Vagina (tissue), 2 donors: ENCODE results near the gene MINDY4. TPM values are rescaled to one million over a fixed set of nuclear protein-coding genes. Genes with fewer than 3 reads are reported as not detected.

ENCODE experiments used
- DNase-seq, 2 donors: peaks; one replicate each; pipeline ENCODE4 v3.0.0-alpha.2; 2017; ENCODE audit errors: extremely low spot score in 2 of 2
- H3K27ac ChIP-seq: fragments of 200-600 bp; sonication (generic); one replicate; pipeline ENCODE4 v1.5.1; 2019
- H3K27me3 ChIP-seq: fragments of 200-600 bp; sonication (generic); one replicate; pipeline ENCODE4 v1.5.1; 2019
- H3K36me3 ChIP-seq, 2 donors: fragments of 200-600 bp; sonication (generic); one replicate each; pipeline ENCODE4 v1.5.1; 2017 to 2019
- H3K4me1 ChIP-seq: fragments of 200-600 bp; sonication (generic); one replicate; pipeline ENCODE4 v1.5.1; 2019
- H3K4me3 ChIP-seq, 2 donors: fragments of 200-600 bp; sonication (generic); 1 replicate in 1 of 2; 2 replicates in 1 of 2; pipeline ENCODE4 v1.5.1; 2016 to 2019
- H3K9me3 ChIP-seq: fragments of 200-600 bp; sonication (generic); one replicate; pipeline ENCODE4 v1.5.1; 2019
- CTCF ChIP-seq, 3 experiments: fragments of 450-650 bp in 2 of 3; fragments of 200-600 bp in 1 of 3; sonication (generic) in 1 of 3; IDR thresholded peaks; one replicate each; pipeline ENCODE4 v1.5.1; 2017 to 2019; ENCODE audit warnings: antibody characterized with exemption in 3 of 3, mild to moderate bottlenecking in 2 of 3, moderate library complexity in 2 of 3
- POLR2A ChIP-seq, 2 donors: fragments of 450-650 bp; IDR thresholded peaks; one replicate each; pipeline ENCODE4 v1.6.1; 2017; ENCODE audit warnings: antibody characterized with exemption in 2 of 2, mild to moderate bottlenecking in 2 of 2, moderate library complexity in 2 of 2
- POLR2AphosphoS5 ChIP-seq, 2 donors: sonication (generic); formaldehyde crosslinking; IDR thresholded peaks; one replicate each; pipeline ENCODE4 v1.9.0; 2017; ENCODE audit warnings: antibody characterized with exemption in 2 of 2, mild to moderate bottlenecking in 2 of 2, low read depth in 1 of 2; ENCODE audit not compliant: insufficient read depth in 1 of 2
- intact Hi-C: fragments of 100-400 bp; cut with DNase I; formaldehyde crosslinking; loops from one replicate; pipeline ENCODE4 v1.15.1; 2023
- total RNA-seq: library from RNA; depleted of rRNA; stranded (reverse); fragments of >200 nt; gene quantifications from one replicate; pipeline ENCODE4 v1.2.3, GENCODE V29; 2016

Gene MINDY4
- total RNA-seq, 1 donor from 2014 or later, result 10.3 TPM

- TF ChIP-seq POLR2A (IDR thresholded peaks at IDR 0.05), result no peak
- no peak for TF ChIP-seq CTCF (IDR thresholded peaks at IDR 0.05)
- TF ChIP-seq POLR2AphosphoS5 (IDR thresholded peaks at IDR 0.05; ENCODE audit: insufficient read depth in 1 of 2, low read depth in 1 of 2), result no peak
- Histone ChIP-seq H3K27ac (no peak overlapping the region), H3K4me3 (no peak overlapping the region), H3K36me3 (no peaks in the 10 kb centered on the region), H3K4me1 (peaks cover 6% of the 10 kb centered on the region), H3K27me3 (no peaks in the 10 kb centered on the region), H3K9me3 (no peaks in the 10 kb centered on the region)
- intact Hi-C loops, result no loop called here
- no peak for DNase-seq
Observed at GRCh38 chr7:30855936-30856335, 84.7 kb downstream of the MINDY4 start.

- H3K36me3 ChIP-seq, result no peaks in the 10 kb centered on the region
- H3K27ac ChIP-seq, result no peak overlapping the region
- H3K4me3 ChIP-seq, result no peak overlapping the region
- intact Hi-C loops, result no loop called here
- no peak for DNase-seq
- TF ChIP-seq POLR2A (IDR thresholded peaks at IDR 0.05) (no peak), POLR2AphosphoS5 (IDR thresholded peaks at IDR 0.05; ENCODE audit: insufficient read depth in 1 of 2, low read depth in 1 of 2) (no peak), CTCF (IDR thresholded peaks at IDR 0.05) (no peak)
- no peaks in the 10 kb centered on the region for H3K27me3 ChIP-seq
- H3K4me1 ChIP-seq, result no peaks in the 10 kb centered on the region
- H3K9me3 ChIP-seq, result no peaks in the 10 kb centered on the region
Observed at GRCh38 chr7:30858576-30858975, 87.4 kb downstream of the MINDY4 start.

GRCh38 chr7:30859202-30859939 lies 88.2 kb downstream of the MINDY4 start:
- Histone ChIP-seq H3K4me3 (no peak overlapping the region), H3K36me3 (no peaks in the 10 kb centered on the region), H3K9me3 (no peaks in the 10 kb centered on the region), H3K27me3 (no peaks in the 10 kb centered on the region), H3K4me1 (no peaks in the 10 kb centered on the region), H3K27ac (no peak overlapping the region)
- intact Hi-C loops, result no loop called here
- DNase-seq, result no peak
- no peak for TF ChIP-seq POLR2AphosphoS5 (IDR thresholded peaks at IDR 0.05; ENCODE audit: insufficient read depth in 1 of 2, low read depth in 1 of 2)
- no peak for TF ChIP-seq POLR2A (IDR thresholded peaks at IDR 0.05)
- TF ChIP-seq CTCF (IDR thresholded peaks at IDR 0.05), result no peak

- H3K4me3 ChIP-seq, result no peak overlapping the region
- TF ChIP-seq CTCF (IDR thresholded peaks at IDR 0.05), result no peak
- no peak for TF ChIP-seq POLR2A (IDR thresholded peaks at IDR 0.05)
- no peak for TF ChIP-seq POLR2AphosphoS5 (IDR thresholded peaks at IDR 0.05; ENCODE audit: insufficient read depth in 1 of 2, low read depth in 1 of 2)
- intact Hi-C loops, result no loop called here
- no peaks in the 10 kb centered on the region for H3K36me3 ChIP-seq
- no peak for DNase-seq
- H3K4me1 ChIP-seq, result no peaks in the 10 kb centered on the region
- no peaks in the 10 kb centered on the region for H3K27me3 ChIP-seq
- no peaks in the 10 kb centered on the region for H3K9me3 ChIP-seq
- H3K27ac ChIP-seq, result no peak overlapping the region
Observed at GRCh38 chr7:30859940-30860496, 88.8 kb downstream of the MINDY4 start.

GRCh38 chr7:30861612-30862011 lies 90.4 kb downstream of the MINDY4 start:
- intact Hi-C loops, result no loop called here
- no peaks in the 10 kb centered on the region for H3K36me3 ChIP-seq
- TF ChIP-seq POLR2A (IDR thresholded peaks at IDR 0.05) (no peak), POLR2AphosphoS5 (IDR thresholded peaks at IDR 0.05; ENCODE audit: insufficient read depth in 1 of 2, low read depth in 1 of 2) (no peak), CTCF (IDR thresholded peaks at IDR 0.05) (no peak)
- no peaks in the 10 kb centered on the region for H3K9me3 ChIP-seq
- no peak overlapping the region for H3K4me3 ChIP-seq
- no peak overlapping the region for H3K27ac ChIP-seq
- no peak for DNase-seq
- no peaks in the 10 kb centered on the region for H3K27me3 ChIP-seq
- no peaks in the 10 kb centered on the region for H3K4me1 ChIP-seq
